NCI-H187 (cell line): ENCODE measurements around the gene DCHS1.
"Not testable (repeated sequence)": the region's sequence is repeated elsewhere in the genome, so short reads cannot be mapped to it uniquely, and the experiment has no call there.

Experiments used
- DNase-seq, 2 experiments: peaks; one replicate each; lab custom pipeline; 2025; lab: John Stamatoyannopoulos, UW

The DCHS1 gene, protein sequence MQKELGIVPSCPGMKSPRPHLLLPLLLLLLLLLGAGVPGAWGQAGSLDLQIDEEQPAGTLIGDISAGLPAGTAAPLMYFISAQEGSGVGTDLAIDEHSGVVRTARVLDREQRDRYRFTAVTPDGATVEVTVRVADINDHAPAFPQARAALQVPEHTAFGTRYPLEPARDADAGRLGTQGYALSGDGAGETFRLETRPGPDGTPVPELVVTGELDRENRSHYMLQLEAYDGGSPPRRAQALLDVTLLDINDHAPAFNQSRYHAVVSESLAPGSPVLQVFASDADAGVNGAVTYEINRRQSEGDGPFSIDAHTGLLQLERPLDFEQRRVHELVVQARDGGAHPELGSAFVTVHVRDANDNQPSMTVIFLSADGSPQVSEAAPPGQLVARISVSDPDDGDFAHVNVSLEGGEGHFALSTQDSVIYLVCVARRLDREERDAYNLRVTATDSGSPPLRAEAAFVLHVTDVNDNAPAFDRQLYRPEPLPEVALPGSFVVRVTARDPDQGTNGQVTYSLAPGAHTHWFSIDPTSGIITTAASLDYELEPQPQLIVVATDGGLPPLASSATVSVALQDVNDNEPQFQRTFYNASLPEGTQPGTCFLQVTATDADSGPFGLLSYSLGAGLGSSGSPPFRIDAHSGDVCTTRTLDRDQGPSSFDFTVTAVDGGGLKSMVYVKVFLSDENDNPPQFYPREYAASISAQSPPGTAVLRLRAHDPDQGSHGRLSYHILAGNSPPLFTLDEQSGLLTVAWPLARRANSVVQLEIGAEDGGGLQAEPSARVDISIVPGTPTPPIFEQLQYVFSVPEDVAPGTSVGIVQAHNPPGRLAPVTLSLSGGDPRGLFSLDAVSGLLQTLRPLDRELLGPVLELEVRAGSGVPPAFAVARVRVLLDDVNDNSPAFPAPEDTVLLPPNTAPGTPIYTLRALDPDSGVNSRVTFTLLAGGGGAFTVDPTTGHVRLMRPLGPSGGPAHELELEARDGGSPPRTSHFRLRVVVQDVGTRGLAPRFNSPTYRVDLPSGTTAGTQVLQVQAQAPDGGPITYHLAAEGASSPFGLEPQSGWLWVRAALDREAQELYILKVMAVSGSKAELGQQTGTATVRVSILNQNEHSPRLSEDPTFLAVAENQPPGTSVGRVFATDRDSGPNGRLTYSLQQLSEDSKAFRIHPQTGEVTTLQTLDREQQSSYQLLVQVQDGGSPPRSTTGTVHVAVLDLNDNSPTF (N-terminal part only)

GRCh38 chr11:6655790-6656583 lies at the start of gene DCHS1:
Gene DCHS1 (minus strand): TSS chr11:6655809. CDS start chr11:6641613, 14,196 bp downstream.
- DNase-seq: no peak

- DNase-seq: no peak
Measured at GRCh38 chr11:6703247-6704063, 47.8 kb upstream of the DCHS1 start.

DNA sequence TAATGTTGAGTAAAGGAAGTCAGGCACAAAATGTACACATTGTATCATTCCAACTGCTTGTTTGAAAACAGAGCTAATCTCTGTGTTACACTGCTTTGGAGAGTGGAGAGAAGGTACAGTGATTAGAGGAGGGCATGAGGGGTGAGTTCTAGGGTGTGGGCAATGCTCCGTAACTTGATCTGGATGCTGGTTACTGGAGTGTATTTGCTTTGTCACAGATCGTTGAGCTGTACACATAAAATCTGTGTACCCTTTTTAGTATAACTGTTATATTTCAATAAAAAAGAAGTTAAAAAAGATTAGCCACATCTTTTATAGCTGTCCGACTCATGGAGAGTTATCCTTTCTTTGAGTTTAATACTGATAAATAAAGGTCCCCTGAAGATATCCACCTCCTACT lies 46.3 kb upstream of the DCHS1 start:
- DNase-seq: peak in 1 of 2 experiments; percentile 20

DNA sequence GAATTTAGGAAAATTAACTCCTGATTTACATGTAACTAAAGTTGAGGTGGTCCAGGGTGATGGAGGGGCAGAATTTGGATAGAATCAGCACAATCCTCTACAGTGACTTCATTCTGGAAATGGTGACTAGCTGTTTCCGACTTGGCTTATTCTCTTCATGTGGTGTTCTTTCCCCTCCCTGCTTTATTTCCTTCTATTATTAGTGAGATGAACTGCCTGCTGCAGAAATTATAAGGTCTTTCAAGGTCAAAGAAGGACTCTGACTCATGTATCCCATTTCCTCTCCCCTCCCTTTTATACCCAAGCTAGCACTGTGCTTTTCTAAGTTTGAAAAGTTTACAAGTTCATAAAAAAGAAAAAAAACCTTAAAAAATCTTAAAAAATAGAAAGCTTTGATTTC lies 39.8 kb upstream of the DCHS1 start:
- DNase-seq: no peak

DNA sequence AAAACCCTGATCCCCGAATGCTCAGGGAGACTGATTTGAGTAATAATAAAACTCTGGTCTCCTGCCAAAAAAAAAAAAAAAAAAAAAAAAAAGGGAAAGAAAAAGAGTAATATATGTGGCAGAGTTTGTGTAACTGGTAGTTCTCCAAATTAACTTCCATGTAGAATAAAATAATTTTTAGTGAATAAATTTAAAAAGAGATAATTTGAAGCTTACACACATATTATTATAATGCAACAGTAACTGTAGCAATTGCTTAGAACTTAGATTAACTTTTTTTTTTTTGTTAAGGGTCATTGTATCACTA lies 38.6 kb upstream of the DCHS1 start:
- DNase-seq: no peak

DNA sequence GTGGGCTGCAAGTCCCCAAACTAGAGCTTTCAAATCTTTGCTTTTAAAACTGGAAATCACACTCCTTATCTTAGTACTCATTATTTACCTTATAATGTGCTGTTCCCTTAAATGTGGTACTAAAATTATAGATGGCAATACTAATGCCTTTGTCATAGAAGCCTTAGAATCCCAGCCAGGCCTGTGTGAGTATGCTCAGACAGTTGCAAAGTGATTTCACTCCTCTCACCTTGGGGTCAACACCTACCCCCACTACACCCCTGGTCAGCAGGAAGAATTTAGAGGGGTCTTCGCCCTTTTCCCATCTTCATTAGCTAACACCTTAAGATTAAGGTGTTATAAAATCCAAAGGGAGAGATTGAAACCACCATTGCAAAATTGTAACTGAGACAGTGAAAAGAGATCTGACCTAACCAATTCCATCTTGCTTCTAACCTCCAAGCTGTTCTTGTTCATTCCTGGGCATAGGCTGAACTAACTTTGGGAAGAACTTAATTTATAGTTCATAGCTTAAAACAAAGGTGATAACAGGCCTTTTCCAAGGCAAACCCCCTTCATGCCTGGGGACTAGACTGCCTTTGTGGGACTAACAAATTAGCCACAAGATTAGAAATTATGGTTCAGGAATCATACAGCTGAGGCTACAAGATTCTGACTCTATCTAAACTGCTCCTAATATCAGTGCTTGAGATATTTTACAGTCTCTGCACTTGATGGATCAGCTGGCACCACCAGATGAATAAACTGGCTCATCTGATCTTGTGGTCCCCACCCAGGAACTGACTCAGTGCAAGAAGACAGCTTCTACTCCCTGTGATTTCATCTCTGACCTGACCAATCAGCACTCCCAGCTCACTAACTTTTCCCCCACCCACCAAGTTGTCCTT lies 38.0 kb upstream of the DCHS1 start:
- DNase-seq: no peak

DNA sequence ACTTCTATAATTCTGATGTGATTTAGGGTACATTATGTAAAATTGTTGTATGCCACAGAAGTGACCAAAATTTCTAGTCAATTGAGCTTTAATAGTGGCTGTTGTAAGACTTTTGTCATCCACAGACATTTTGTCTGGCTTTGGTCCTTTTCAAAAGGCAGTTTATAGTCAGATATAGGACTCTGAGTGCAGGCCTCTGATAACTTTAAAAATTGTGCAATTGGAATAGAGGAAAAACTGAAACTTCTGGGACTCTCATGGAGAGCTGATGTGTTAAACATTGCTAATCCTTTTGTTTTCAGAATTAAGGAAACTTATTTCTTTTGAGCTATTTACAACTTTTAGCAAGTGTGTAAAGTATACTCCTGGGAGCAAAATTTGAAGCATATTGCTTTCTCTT lies 36.5 kb upstream of the DCHS1 start:
- DNase-seq: no peak

DNA sequence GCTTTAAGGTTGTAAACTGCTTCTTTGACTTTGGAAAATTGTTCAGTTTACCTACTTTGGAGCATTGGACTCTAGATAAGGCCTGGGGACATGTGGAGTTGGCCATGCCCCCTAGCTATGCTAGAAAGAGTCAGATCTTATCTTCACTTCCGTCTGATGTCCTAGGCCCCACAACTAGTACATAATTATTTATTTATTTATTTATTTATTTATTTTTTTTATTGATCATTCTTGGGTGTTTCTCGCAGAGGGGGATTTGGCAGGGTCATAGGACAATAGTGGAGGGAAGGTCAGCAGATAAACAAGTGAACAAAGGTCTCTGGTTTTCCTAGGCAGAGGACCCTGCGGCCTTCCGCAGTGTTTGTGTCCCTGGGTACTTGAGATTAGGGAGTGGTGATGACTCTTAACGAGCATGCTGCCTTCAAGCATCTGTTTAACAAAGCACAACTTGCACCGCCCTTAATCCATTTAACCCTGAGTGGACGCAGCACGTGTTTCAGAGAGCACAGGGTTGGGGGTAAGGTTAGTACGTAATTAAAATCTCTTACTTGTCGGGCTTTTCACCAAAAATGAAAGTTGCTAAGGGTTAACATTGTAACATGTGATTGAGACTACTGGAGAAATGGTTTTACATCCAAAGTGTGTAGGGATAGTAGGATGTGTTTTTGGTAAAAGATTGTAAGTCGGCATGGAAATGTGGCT lies 35.0 kb upstream of the DCHS1 start:
- not testable (repeated sequence) for DNase-seq

DNA sequence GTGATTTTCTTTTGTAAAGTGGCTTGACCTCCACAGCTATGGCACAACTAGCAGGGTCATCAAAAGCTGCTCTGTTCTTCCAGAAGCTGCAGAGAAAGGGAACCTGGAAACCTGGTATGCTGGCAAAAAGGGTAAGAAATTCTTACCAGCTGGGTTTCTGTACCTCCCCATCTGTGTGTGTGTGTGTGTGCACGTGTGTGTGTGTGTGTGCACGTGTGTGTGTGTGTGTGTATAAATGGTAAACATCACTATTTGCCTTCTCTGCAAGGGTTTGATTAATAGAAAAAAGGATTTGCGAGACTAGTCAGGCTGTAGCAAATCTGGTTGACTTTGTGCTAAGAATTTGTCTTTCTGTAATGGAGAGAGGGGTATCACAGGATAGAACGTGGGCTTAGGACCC lies 32.3 kb upstream of the DCHS1 start:
- no peak for DNase-seq

DNA sequence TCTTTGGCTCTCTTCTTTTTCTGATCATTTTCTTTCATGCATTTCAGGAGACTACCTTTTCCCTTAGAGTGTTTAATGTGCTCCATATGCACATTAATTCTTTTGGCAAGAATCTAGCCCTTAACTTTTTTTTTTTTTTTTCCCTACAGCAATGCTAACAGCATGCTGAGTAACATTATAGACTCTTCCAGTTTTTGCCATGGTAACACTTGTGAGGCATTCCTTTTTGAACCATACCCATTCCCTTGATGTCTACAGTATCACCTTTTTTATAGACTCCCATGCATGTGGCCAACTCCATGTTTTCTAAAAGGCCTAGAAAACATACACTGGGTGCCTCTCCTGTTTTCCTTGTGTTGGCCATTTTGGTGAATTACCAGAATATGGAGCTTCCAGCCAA lies 30.4 kb upstream of the DCHS1 start:
- no peak for DNase-seq

DNA sequence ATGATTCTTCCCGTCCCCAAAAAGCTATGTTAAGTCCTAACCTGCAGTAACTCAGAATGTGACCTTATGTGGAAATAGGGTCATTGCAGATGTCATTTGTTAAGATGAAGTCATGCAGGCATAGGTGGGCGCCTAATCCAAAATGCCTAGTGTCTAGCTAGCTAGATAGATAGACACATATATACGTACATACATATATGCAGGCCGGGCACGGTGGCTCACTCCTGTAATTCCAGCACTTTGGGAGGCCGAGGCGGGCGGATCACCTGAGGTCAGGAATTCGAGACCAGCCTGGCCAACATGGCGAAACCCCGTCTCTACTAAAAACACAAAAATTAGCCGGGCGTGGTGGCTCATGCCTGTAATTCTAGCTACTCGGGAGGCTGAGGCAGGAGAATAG lies 28.5 kb upstream of the DCHS1 start:
- not testable (repeated sequence) for DNase-seq

DNA sequence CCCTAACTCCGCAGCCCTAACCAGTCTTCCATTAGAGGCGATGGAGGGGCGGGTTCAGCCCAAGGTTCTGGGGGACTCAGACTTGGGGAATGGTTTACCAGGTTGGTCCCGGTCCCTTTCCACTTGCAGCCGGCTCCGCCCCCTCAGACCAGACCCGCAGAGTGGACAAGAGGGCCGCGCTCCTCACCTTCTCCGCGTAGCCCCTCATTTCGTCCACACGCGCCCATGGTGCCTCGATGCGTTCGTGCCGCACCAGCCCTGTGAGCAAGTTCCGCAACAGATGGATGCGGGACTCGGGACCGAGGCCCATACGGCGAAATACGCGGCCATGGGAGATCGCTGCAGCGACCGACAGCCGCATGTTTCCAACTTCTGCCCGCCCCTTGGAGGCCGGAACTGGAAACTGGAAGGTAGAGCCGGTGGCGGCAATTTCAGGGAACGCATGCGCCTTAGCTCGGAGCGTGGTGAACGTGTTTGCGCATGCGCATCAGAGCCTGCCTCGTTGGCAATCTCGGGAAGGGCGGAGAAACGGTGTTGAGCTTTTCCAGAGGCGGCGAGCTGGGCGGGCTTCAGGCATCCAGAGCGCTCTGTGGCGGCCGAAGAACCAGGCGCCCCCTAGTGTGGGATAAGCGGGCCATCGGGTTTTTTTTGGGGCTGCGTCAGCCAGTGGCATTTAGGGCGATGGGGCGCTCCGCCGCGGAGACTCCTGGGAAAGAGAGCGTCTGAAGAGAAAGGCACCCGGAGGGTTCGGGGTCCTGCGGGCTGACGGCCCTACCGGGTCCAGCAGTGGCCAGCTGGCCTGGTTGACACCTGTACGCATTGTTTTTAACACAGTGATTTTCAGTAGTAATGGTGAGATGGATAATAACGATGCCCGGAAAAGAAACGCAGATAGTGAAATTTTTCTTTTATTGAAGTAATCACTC lies 27.6 kb upstream of the DCHS1 start, which contains the start of gene MRPL17:
Gene MRPL17 (minus strand): TSS at position 405 of the 926 bp plus-strand sequence. CDS start 44 bp downstream, at position 361.
- DNase-seq: peak; percentile 98 to 99

DNA sequence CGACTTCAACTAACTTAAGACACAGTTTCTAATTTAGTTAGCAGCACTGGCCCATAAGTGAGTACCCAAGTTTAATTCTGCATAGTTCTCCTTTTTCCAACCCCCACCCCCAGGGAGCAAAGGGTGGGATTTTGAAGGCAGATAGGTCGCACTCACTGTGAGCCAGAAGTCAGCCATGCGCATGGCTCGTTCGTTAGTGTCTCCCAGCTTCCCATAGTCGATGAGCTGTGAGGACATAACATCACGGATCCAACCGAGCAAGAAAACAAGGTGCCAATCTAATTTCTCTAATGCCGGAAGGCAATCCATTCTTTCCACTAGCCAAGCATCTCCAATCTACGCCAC lies 27.0 kb upstream of the DCHS1 start:
- DNase-seq: no peak

DNA sequence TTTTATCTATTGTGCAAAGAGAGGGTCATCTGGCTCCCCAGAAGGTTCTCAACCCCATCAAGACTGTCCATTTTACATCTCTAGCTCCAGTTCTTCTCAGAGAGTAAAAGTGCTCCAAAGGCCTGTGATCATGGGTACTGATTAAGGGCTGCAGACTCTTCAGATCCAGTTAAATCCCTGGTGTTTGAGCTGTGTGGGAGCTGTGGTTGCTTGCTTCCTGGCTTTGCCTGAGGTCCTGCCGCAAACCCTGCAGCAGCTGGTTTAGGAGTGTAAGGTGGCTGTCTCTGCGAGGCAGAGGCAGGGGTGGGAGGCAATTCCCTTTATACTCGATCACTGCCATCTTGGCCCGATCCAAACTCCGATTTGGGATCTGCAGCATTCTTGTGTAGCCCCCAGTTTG lies 26.3 kb upstream of the DCHS1 start:
- no peak for DNase-seq

GRCh38 chr11:6681505-6681904 lies 25.9 kb upstream of the DCHS1 start:
- no peak for DNase-seq

GRCh38 chr11:6677018-6677417 lies 21.4 kb upstream of the DCHS1 start:
- no peak for DNase-seq

DNA sequence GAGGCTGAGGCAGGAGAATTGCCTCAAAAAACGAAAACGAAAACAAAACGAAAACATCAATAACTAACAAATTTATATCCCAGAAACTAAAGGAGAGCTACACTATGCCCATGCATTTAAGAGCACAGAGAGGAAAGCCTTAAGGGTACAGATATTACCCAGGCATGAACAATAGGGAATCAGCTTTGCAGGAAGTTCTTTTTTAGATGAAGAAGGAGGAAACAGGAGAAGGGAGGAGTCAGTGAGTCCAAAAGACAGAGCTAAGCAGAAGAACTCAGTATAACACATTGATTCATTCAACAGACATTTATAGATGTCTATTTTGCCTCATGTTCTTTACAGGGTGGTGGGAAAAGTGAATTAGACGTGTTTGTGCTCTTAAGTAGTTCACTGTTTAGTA lies 19.3 kb upstream of the DCHS1 start:
- no peak for DNase-seq

- DNase-seq: no peak
Measured at GRCh38 chr11:6674219-6674597, 18.6 kb upstream of the DCHS1 start.
